Measurements from ENCODE around the gene PNKP. TPM values are rescaled to one million over a fixed set of nuclear protein-coding genes. Genes with fewer than 3 reads are reported as not detected.
A peak's percentile ranks its signal among the peaks of the same experiment; 100 is the strongest.

Gene PNKP
- total and polyA plus RNA-seq, 9 of the 15 experiments (the other 6 are each of a cell fraction or from before 2014, with no cell fraction given), result 2.8 to 85.4 (median 25.3) TPM

DNA sequence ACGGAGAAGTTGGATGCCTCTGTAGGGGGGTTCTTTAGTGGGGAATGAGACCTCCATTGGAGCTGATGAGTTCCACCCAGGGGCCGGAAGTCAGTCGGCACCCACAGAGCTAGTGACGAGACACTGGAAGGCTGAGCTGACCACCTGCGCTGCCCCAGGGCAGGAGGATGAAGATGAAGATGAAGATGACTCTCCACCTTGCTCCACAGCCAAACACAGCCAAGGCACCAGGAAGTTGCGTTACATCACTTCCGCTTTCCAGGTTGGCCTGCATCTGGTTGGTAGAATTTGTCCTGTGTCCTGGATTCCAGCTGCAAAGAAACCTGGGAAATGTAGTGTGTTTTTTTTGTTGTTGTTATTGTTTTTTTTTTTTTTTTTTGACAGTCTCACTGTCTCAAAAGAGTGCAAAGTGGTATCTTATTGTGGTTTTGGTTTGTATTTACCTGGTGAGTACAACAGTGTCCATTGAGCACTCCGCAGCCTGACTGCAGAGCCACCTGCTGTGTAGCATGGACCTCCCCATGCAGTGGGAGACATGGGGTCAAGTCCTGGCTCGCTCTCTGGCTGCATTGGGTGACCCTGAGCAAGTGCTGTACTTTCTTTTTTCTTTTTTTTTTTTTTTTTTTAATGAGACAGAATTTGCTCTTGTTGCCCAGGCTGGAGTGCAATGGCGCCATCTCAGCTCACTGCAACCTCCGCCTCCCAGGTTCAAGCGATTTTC, 12.0 kb upstream of the PNKP start (continued):
- TF ChIP-seq HNRNPL (IDR thresholded peaks at IDR 0.05; ENCODE audit: low read depth, low read length), result no peak
- no peak for TF ChIP-seq CHD4 (IDR thresholded peaks at IDR 0.05; ENCODE audit: insufficient read depth, insufficient replicate concordance, low read depth, low read length, poor library complexity, severe bottlenecking)
- no peak for TF ChIP-seq PRDM10 (IDR thresholded peaks at IDR 0.05; ENCODE audit: partially characterized antibody)
- no peak for TF ChIP-seq NONO (IDR thresholded peaks at IDR 0.05; ENCODE audit: low read depth in 2 of 2, low read length in 1 of 2)
- no peak for TF ChIP-seq DIDO1 (tag; IDR thresholded peaks at IDR 0.05; ENCODE audit: low read depth)
- TF ChIP-seq RFX7 (CRISPR knock-in tag; IDR thresholded peaks at IDR 0.05), result no peak
- peak; percentile 7; the same call in 1 of the 2 replicates for TF ChIP-seq CEBPG (CRISPR knock-in tag; IDR thresholded peaks at IDR 0.05)
- no peak for TF ChIP-seq CEBPG (tag; conservative IDR thresholded peaks at IDR 0.05 in 1 of 2, IDR thresholded peaks at IDR 0.05 in 1 of 2)
- TF ChIP-seq NFATC3 (IDR thresholded peaks at IDR 0.05), result no peak
- TF ChIP-seq GABPA (tag; conservative IDR thresholded peaks at IDR 0.05; ENCODE audit: low read depth), result 0 out of 2 replicates have a peak, but pooled peaks have one; percentile 14
- no peak for TF ChIP-seq ZNF318 (IDR thresholded peaks at IDR 0.05; ENCODE audit: borderline replicate concordance in 1 of 2, low read depth in 1 of 2)
- TF ChIP-seq PHF21A (IDR thresholded peaks at IDR 0.05; ENCODE audit: borderline replicate concordance, low read depth), result no peak
- no peak for TF ChIP-seq MECOM (CRISPR knock-in tag; IDR thresholded peaks at IDR 0.05)
